HG03432 (cell line): Measurements from ENCODE around the gene HOXC12.

ENCODE experiments used
- ATAC-seq: cut with Tn5 transposase; IDR thresholded peaks from one replicate; pipeline ENCODE4 v1.9.1; 2021; ENCODE audit warnings: mild to moderate bottlenecking, moderate library complexity; ENCODE audit not compliant: unreplicated experiment

The HOXC12 gene

GRCh38 chr12:53995002-53995377 is 40.3 kb downstream of the HOXC12 start:
- ATAC-seq, result no peak

DNA sequence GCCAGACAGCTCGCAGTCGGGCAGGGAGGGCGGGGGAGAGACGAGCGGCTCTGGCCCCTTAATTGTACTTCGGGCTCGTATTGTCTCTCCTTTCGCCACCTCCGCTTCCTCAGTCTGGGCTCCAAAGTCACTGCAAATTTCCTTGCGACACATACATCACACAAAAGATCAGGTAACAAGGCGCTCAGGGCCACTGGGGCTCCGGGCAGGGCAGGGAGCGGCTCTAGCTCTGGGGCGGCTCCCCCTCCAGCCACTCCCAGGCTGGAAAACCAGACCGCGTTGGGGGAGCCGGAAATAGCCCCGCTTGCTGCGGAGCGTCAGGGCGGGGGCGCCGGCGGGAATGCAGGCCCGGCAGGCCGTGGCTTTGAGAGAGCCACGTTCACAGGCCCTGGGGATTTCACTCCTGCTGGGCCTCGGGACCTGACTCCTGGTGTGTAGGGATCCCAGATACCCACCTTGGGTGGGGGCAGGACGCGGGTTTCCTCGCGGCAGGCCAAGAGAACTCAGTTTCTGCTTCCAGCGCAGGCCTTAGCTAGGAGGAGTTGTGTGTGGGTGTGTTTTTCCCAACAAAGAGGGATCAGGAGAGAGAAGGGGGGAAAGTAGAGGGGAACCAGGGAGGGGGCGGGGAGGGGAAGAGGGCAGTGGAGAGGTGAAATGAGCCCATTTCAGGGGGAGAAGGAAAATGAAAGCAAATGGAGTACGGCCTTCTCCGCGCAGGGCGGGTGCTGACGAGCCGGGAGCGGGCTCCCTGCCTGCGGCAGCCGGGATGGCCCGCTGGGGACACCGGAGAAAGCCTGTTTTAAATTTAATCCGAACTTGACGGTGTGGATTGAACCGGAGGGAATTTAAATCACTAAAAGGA is 40.9 kb downstream of the HOXC12 start:
- ATAC-seq, result no peak

GRCh38 chr12:53996240-53997203 is 41.8 kb downstream of the HOXC12 start:
- no peak for ATAC-seq

GRCh38 chr12:53997204-53998109 is 42.8 kb downstream of the HOXC12 start:
- no peak for ATAC-seq

GRCh38 chr12:53998110-53998899 is 43.6 kb downstream of the HOXC12 start:
- ATAC-seq, result no peak

DNA sequence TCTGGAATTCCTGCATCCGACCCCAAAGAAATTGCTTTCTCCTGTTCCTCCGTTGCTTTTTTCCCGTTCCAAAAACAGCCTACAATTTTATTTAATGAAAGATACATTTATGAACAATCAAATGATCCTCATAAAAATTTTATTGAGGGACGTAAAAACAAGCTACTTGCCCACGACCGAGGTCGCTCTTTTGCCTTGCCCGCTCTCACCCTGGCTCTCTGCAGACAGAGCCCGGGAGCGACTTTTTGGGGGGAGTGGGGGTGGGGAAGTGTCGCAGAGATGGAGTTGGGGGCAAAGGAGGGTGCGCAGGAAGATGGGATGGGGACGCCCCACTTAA is 44.2 kb downstream of the HOXC12 start:
- no peak for ATAC-seq

DNA sequence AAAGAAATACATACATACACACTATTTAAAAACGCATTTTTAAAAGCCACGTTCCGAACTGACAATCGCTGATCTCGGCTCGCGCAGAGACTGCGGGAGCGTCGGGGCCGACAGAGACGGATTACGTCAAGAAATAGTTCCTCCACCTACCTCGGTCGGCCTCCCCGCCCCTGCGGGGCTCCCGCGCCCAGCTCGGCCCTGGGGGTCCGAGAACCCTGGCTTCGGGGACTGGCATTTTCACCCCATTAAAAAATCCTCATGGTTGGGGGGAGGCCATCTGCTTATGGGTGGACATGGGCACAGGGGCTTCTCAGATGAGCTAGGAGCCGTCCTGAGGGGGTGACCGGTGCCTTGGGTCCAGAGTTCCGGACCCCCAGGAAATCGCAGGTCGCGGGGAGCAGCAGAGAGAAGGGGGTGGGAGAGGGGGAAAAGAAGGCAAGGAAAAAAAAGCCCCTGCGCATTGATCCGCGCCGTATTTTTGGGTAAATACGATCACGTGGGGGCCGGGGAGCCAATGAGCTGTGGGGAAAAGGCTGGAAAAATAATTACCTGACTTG is 44.9 kb downstream of the HOXC12 start:
- no peak for ATAC-seq

DNA sequence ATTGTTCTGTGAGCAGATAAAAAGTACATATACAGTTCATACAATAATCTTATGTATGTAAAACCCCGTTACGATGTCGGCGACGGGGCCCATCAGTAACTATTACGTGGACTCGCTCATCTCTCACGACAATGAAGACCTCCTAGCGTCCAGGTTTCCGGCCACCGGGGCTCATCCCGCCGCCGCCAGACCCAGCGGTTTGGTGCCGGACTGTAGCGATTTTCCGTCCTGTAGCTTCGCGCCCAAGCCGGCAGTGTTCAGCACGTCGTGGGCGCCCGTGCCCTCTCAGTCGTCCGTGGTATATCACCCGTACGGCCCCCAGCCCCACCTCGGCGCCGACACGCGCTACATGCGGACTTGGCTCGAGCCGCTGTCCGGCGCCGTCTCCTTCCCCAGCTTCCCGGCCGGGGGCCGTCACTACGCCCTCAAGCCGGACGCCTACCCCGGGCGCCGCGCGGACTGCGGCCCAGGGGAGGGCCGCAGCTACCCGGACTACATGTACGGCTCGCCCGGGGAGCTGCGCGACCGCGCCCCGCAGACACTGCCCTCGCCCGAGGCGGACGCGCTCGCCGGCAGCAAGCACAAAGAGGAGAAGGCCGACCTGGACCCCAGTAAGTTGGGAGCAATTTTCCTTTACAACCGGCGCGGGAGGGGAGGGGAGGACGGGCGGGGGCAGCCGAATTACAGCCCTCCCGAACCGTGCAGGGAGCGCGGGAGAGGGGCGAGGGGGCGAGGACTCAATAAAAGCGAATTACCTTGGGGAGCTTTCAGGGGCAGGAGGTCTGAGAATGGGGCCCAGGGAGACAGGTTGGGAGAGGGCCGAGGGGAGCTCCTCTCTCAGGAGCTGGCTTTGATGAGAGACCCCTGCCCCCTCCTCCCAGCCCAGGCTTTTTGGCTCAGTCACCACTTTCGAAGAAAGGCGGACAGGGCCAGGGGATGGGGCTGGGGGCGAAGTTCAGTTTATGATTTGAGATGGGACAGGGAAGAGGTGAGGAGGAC is 45.7 kb downstream of the HOXC12 start, which contains the start of gene HOXC9:
TSS of gene HOXC9 (plus strand) at position 46 of the 999 bp plus-strand sequence. CDS start at position 74, 28 bp downstream.
- ATAC-seq, result no peak

GRCh38 chr12:54001283-54002187 is 46.8 kb downstream of the HOXC12 start:
- ATAC-seq, result no peak

DNA sequence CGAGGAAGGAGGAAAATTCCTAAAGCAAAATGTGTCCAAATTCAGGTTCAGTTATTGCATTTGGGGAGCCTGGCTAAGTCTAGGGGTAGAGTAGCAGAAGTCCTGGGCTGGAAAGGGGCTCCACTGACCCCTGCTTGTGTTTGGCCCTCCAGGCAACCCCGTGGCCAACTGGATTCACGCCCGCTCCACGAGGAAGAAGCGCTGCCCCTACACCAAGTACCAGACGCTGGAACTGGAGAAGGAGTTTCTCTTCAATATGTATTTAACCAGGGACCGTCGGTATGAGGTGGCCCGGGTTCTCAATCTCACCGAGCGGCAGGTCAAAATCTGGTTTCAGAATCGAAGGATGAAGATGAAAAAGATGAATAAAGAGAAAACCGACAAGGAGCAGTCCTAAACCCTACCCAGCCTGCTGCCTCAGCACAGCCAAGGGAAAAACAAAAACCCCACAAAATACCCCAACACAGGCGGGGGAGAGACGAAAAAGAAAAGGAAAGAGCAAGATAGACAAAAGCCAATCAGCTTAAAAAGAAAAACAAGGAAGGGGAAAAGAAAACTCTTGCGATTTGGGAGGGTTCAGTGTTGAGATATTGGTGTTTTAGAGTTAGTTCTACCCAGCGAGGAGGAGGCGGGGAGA is 47.7 kb downstream of the HOXC12 start:
- no peak for ATAC-seq

GRCh38 chr12:54002915-54003389 is 48.2 kb downstream of the HOXC12 start:
- no peak for ATAC-seq

GRCh38 chr12:54003625-54004024 is 48.9 kb downstream of the HOXC12 start:
- ATAC-seq, result no peak

GRCh38 chr12:54004063-54004840 is 49.5 kb downstream of the HOXC12 start:
- no peak for ATAC-seq

DNA sequence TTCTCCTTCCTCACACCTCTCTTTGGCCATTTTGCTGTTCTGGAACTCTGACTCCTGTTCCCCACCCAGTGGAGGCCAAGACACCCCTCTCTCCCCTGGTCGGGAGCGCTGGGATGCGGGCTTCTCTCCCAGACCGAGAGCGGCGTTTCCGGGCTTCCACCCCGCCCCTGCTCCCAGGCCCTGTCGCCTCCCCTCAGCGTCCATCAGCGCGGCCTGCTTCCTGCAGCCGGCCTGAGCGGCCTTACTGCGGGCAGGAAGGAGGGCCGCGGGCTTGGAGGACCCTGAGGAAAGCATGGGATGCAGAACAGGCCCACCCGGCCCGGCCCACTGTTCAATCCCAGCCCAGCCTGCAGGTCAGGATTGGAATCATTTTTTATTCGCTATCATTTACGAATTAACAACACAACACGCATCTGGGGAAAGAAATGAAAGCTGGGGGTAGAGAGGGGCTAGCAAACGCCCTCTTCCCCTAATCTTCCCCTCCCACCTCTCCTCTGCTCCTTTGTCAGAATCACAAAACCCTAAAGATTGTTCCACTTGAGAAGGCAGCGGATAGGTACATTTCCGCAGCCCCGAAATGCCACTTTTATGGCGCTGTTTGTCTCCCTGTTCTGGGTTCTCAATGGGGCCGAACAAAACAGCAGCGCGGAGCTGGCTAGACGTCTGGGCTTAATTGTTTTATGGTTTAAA is 50.3 kb downstream of the HOXC12 start:
- no peak for ATAC-seq

- ATAC-seq, result no peak
Measured at GRCh38 chr12:54005531-54005852, 50.8 kb downstream of the HOXC12 start.
